ENCODE measurements around the gene MYRIP. TPM values are rescaled to one million over a fixed set of nuclear protein-coding genes. Genes with fewer than 3 reads are reported as not detected.

The MYRIP gene
- polyA plus RNA-seq, 3 donors = not detected

DNA sequence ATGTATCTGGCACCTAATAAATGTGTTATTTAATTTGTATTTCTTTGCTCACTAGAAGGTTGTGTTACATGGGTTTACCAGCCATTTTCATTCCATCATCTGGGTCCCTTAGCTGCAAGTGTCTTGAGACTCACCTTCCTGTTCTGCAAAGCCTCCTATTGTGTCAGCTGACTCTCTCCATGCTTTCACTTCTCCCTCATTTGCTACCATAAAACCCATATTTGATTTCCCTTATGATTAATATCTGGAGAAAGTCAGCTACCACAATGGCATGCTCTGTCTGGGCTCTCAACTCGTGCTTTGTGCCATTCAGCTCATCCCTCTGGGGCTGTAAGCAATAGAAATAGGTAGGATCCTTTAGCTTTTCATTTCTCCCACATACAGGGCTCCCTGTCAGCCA lies 420.6 kb downstream of the MYRIP start:
- DNase-seq = peak; percentile 42 to 87 (median 45)
- Mint-ChIP-seq H3K27ac (peak overlapping the region; percentile 72 to 91 (median 83)), H3K4me3 (peak overlapping the region in 1 of 2 donors; percentile 69), H3K9me3 (peaks cover 0 to 2% (median under 1%) of the 10 kb centered on the region in 7 donors), H3K4me1 (peaks cover 23% of the 10 kb centered on the region), H3K27me3 (ENCODE audit: low read depth in 3 of 3) (no peaks in the 10 kb centered on the region), H3K36me3 (no peaks in the 10 kb centered on the region)
- TF ChIP-seq, protein P1, sequence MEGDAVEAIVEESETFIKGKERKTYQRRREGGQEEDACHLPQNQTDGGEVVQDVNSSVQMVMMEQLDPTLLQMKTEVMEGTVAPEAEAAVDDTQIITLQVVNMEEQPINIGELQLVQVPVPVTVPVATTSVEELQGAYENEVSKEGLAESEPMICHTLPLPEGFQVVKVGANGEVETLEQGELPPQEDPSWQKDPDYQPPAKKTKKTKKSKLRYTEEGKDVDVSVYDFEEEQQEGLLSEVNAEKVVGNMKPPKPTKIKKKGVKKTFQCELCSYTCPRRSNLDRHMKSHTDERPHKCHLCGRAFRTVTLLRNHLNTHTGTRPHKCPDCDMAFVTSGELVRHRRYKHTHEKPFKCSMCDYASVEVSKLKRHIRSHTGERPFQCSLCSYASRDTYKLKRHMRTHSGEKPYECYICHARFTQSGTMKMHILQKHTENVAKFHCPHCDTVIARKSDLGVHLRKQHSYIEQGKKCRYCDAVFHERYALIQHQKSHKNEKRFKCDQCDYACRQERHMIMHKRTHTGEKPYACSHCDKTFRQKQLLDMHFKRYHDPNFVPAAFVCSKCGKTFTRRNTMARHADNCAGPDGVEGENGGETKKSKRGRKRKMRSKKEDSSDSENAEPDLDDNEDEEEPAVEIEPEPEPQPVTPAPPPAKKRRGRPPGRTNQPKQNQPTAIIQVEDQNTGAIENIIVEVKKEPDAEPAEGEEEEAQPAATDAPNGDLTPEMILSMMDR (IDR thresholded peaks at IDR 0.05) = no peak
- Histone ChIP-seq H3K79me2 (ENCODE audit: insufficient read depth, low read length) (no peaks in the 10 kb centered on the region), H3K36me3 (replicated peaks in 1 of 2; ENCODE audit: control insufficient read depth in 1 of 2, insufficient read depth in 2 of 2, low read length in 2 of 2) (no peaks in the 10 kb centered on the region), H2AFZ (ENCODE audit: insufficient read depth, low read depth, low read length, poor library complexity, severe bottlenecking) (no peak overlapping the region), H3K4me2 (replicated peaks; ENCODE audit: extremely low read depth, low read length, poor library complexity, severe bottlenecking) (peak overlapping the region; percentile 32), H3K9ac (ENCODE audit: insufficient read depth, low read length, poor library complexity, severe bottlenecking) (no peak overlapping the region), H4K20me1 (ENCODE audit: insufficient read depth, low read length) (no peaks in the 10 kb centered on the region), H3K4me1 (ENCODE audit: control insufficient read depth in 1 of 2, insufficient read depth in 2 of 2, low read length in 2 of 2) (peaks cover 23 to 26% of the 10 kb centered on the region in 2 donors), H3K4me3 (replicated peaks in 1 of 3; ENCODE audit: low read depth in 2 of 3, low read length in 3 of 3) (peak overlapping the region in 1 of 3 experiments; percentile 26), H3K27ac (ENCODE audit: low read depth in 1 of 2, low read length in 2 of 2) (peak overlapping the region; percentile 41 to 58), H3K27me3 (ENCODE audit: control insufficient read depth in 2 of 2, insufficient read depth in 2 of 2, low read length in 2 of 2) (no peaks in the 10 kb centered on the region), H3K9me3 (replicated peaks in 1 of 2; ENCODE audit: control insufficient read depth in 1 of 2, insufficient read depth in 1 of 2, low read length in 2 of 2) (no peaks in the 10 kb centered on the region)
- no CpG with 5 or more reads among the region's 1 CpG for WGBS (ENCODE audit: insufficient coverage)
- intact Hi-C loops (cut with micrococcal nuclease) = loop anchor here in 1 of 2 donors (2.0 kb wide), 1 partner anchor 71 kb away; no protein-coding TSS in a partner anchor

DNA sequence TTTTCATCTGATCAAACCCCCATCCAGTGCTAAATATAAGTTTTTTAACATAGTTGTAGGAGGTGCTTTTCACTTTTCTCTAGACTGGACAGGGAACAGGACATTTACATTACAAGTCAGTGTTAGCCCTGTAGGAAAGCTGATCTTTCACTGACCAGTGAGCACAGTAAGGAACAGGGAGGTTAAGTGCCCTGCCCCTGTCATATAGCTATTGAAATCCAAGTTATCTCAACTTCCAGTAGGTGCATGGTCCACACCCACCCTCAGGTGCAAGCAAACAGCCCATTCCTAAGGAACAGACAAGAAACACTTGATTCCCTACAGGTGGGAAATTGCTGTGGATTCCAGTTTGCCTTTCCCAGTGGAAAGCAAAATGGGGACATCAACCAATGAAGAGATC lies 421.0 kb downstream of the MYRIP start:
- H3K27me3 ChIP-seq (ENCODE audit: control insufficient read depth in 2 of 2, insufficient read depth in 2 of 2, low read length in 2 of 2) = no peaks in the 10 kb centered on the region
- peaks cover 23 to 26% of the 10 kb centered on the region in 2 donors for H3K4me1 ChIP-seq (ENCODE audit: control insufficient read depth in 1 of 2, insufficient read depth in 2 of 2, low read length in 2 of 2)
- H3K36me3 ChIP-seq (replicated peaks in 1 of 2; ENCODE audit: control insufficient read depth in 1 of 2, insufficient read depth in 2 of 2, low read length in 2 of 2) = no peaks in the 10 kb centered on the region
- no peaks in the 10 kb centered on the region for H3K9me3 ChIP-seq (replicated peaks in 1 of 2; ENCODE audit: control insufficient read depth in 1 of 2, insufficient read depth in 1 of 2, low read length in 2 of 2)
- TF ChIP-seq, protein P1 (IDR thresholded peaks at IDR 0.05) = no peak
- no peaks in the 10 kb centered on the region for H4K20me1 ChIP-seq (ENCODE audit: insufficient read depth, low read length)
- no peak overlapping the region for H2AFZ ChIP-seq (ENCODE audit: insufficient read depth, low read depth, low read length, poor library complexity, severe bottlenecking)
- H3K9me3 Mint-ChIP-seq = peaks cover 0 to 3% (median under 1%) of the 10 kb centered on the region in 7 donors
- H3K79me2 ChIP-seq (ENCODE audit: insufficient read depth, low read length) = no peaks in the 10 kb centered on the region
- H3K4me1 Mint-ChIP-seq = peaks cover 23% of the 10 kb centered on the region
- no peak overlapping the region for H3K4me3 ChIP-seq (replicated peaks in 1 of 3; ENCODE audit: low read depth in 2 of 3, low read length in 3 of 3)
- H3K27me3 Mint-ChIP-seq (ENCODE audit: low read depth in 3 of 3) = no peaks in the 10 kb centered on the region
- H3K27ac ChIP-seq (ENCODE audit: low read depth in 1 of 2, low read length in 2 of 2) = peak overlapping the region in 1 of 2 donors; percentile 39
- H3K4me2 ChIP-seq (replicated peaks; ENCODE audit: extremely low read depth, low read length, poor library complexity, severe bottlenecking) = no peak overlapping the region
- intact Hi-C loops (cut with micrococcal nuclease) = loop anchor here in 1 of 2 donors (2.0 kb wide), 1 partner anchor 70 kb away; no protein-coding TSS in a partner anchor
- H3K9ac ChIP-seq (ENCODE audit: insufficient read depth, low read length, poor library complexity, severe bottlenecking) = no peak overlapping the region
- no peaks in the 10 kb centered on the region for H3K36me3 Mint-ChIP-seq
- no peak for DNase-seq
- H3K27ac Mint-ChIP-seq = peak overlapping the region; percentile 51 to 91 (median 83)
- no peak overlapping the region for H3K4me3 Mint-ChIP-seq
